GM12878 (cell line): Measurements from ENCODE around the gene ATP8A1. TPM values are rescaled to one million over a fixed set of nuclear protein-coding genes. Genes with fewer than 3 reads are reported as not detected.
A peak's percentile ranks its signal among the peaks of the same experiment; 100 is the strongest.

Experiments
- ATAC-seq: fragments of 200-7000 bp; cut with Tn5 transposase; 3 replicates; pipeline ENCODE4 v1.9.1; 2020; ENCODE audit warnings: mild to moderate bottlenecking, moderate library complexity
- BruUV-seq: library from RNA; stranded (reverse); fragments of 400-500 nt; replicated peaks from 2 replicates; lab custom pipeline; 2021; lab: Mats Ljungman, UMichigan
- CTCF ChIA-PET: fragments of 300-600 bp; sonication (Branson Sonifier 250); formaldehyde crosslinking; extraction: SDS; loops from one replicate; lab custom pipeline; 2021; ENCODE audit warnings: inconsistent platforms; lab: Yijun Ruan, JAX
- POLR2A ChIA-PET: fragments of 350-600 bp; formaldehyde crosslinking; extraction: SDS; loops from one replicate; lab custom pipeline; 2021; ENCODE audit warnings: inconsistent platforms; lab: Charles Lee
- RAD21 ChIA-PET: fragments of 300-600 bp; sonication (Branson Sonifier 250); formaldehyde crosslinking; loops from one replicate; lab custom pipeline; 2023; ENCODE audit warnings: antibody characterized with exemption; ENCODE audit not compliant: unreplicated experiment; lab: Charles Lee
- SMC1A ChIA-PET: fragments of 300-600 bp; sonication (Branson Sonifier 250); formaldehyde crosslinking; loops from one replicate; lab custom pipeline; 2023; ENCODE audit not compliant: unreplicated experiment, uncharacterized antibody; lab: Charles Lee
- DNase-seq: peaks from one replicate; pipeline ENCODE4 v3.0.0-alpha.2; 2011; ENCODE audit warnings: low read depth, low spot score
- FAIRE-seq: peaks from 3 replicates; lab custom pipeline; 2011; peaks lifted over from hg19 to GRCh38; lab: Jason Lieb, UNC
- H2AFZ ChIP-seq: 2 replicates; pipeline ENCODE4 v1.6.0; 2011; ENCODE audit warnings: low read depth, low read length, control low read depth; ENCODE audit not compliant: control insufficient read depth
- H3K27ac ChIP-seq: 2 replicates; pipeline ENCODE4 v1.5.1; 2011; ENCODE audit warnings: control low read depth; ENCODE audit not compliant: control insufficient read depth, insufficient read depth
- H3K27me3 ChIP-seq, 2 experiments: replicated peaks in 1 of 2; 2 replicates each; pipeline versions ENCODE4 v1.6.0 to v1.6.1; 2011; ENCODE audit warnings: low read length in 1 of 2; ENCODE audit not compliant: control insufficient read depth in 2 of 2, insufficient read depth in 2 of 2
- H3K36me3 ChIP-seq, 2 experiments: 2 replicates each; pipeline ENCODE4 v1.5.1; 2011; ENCODE audit warnings: low read length in 1 of 2; ENCODE audit not compliant: control insufficient read depth in 2 of 2, insufficient read depth in 2 of 2
- H3K4me1 ChIP-seq: 2 replicates; pipeline ENCODE4 v1.6.1; 2011; ENCODE audit warnings: mild to moderate bottlenecking, low read length, moderate library complexity, mixed read lengths; ENCODE audit not compliant: control insufficient read depth, insufficient read depth
- H3K4me2 ChIP-seq: 2 replicates; pipeline ENCODE4 v1.6.0; 2011; ENCODE audit warnings: control low read depth; ENCODE audit not compliant: control insufficient read depth, insufficient read depth
- H3K4me3 ChIP-seq: fragments of 200-600 bp; sonication (generic); 2 replicates; pipeline ENCODE4 v1.5.1; 2016
- H3K79me2 ChIP-seq: 2 replicates; pipeline ENCODE4 v1.6.0; 2011; ENCODE audit warnings: low read length; ENCODE audit not compliant: control insufficient read depth, insufficient read depth
- H3K9ac ChIP-seq: 2 replicates; pipeline ENCODE4 v1.8.0; 2011; ENCODE audit warnings: low read length, control low read depth, mixed read lengths; ENCODE audit not compliant: control insufficient read depth, insufficient read depth
- H3K9me3 ChIP-seq: replicated peaks from 3 replicates; pipeline ENCODE4 v1.5.1; 2011; ENCODE audit warnings: mild to moderate bottlenecking, low read length; ENCODE audit not compliant: control insufficient read depth, insufficient read depth
- H4K20me1 ChIP-seq: 2 replicates; pipeline ENCODE4 v1.6.0; 2011; ENCODE audit not compliant: control insufficient read depth, insufficient read depth
- CBX5 ChIP-seq: sonication (generic); IDR thresholded peaks from 2 replicates; pipeline ENCODE4 v1.6.1; 2016; ENCODE audit warnings: low read depth, moderate library complexity, mild to moderate bottlenecking, inconsistent platforms
- DPF2 ChIP-seq: fragments of 450-650 bp; IDR thresholded peaks from 2 replicates; pipeline ENCODE4 v1.6.1; 2017; ENCODE audit warnings: mild to moderate bottlenecking
- MEF2A ChIP-seq: IDR thresholded peaks from 2 replicates; pipeline ENCODE4 v1.6.1; 2011; ENCODE audit warnings: low read depth, mild to moderate bottlenecking, low read length, moderate library complexity; ENCODE audit not compliant: insufficient read depth
- NR2F1 ChIP-seq: fragments of 450-650 bp; conservative IDR thresholded peaks from 2 replicates; pipeline ENCODE4 v1.6.1; 2017; ENCODE audit warnings: mild to moderate bottlenecking
- TAF1 ChIP-seq: IDR thresholded peaks from 2 replicates; pipeline ENCODE4 v1.6.1; 2011; ENCODE audit warnings: mild to moderate bottlenecking, low read depth, low read length, borderline replicate concordance
- ZNF217 ChIP-seq: fragments of 450-650 bp; IDR thresholded peaks from 2 replicates; pipeline ENCODE4 v1.6.1; 2017; ENCODE audit warnings: antibody characterized with exemption, mild to moderate bottlenecking
- WGBS: methylation state at CpG from one replicate; pipeline ENCODE4 v1.1.6; 2016; ENCODE audit warnings: low lambda C conversion rate; ENCODE audit not compliant: insufficient replicate concordance, insufficient coverage; ENCODE audit errors: missing lambda C conversion rate; 5-methylcytosine and 5-hydroxymethylcytosine counted together
- in situ Hi-C: fragments of 300-500 bp; cut with MboI; formaldehyde crosslinking; loops from 9 replicates; pipeline ENCODE4 v1.14.3; 2018; ENCODE audit warnings: mixed read lengths
- intact Hi-C: fragments of 100-400 bp; cut with micrococcal nuclease; formaldehyde crosslinking; loops from one replicate; pipeline ENCODE4 v1.14.2; 2022; ENCODE audit not compliant: unreplicated experiment
- polyA plus RNA-seq, 11 experiments: library from polyadenylated mRNA; depleted of rRNA in 4 of 11; unstranded in 6 of 11; stranded (reverse) in 5 of 11; fragments of >200 nt; fragmentation: Nextera tagmentation in 4 of 11; fragmentation: Illumina TruSeq in 1 of 11; extraction: Ambion mirVana in 4 of 11; extraction: Trizol in 1 of 11; gene quantifications; 1 replicate in 1 of 11; 2 replicates in 10 of 11; pipeline versions ENCODE4 v1.2.1 to v1.2.3, GENCODE V29; 2011 to 2016; ENCODE audit warnings: inconsistent platforms in 2 of 11, missing spikeins in 2 of 11, low read depth in 1 of 11
- total RNA-seq, 4 experiments: library from RNA; depleted of rRNA in 3 of 4; stranded (reverse); fragments of >200 nt in 3 of 4; fragmentation: Illumina TruSeq in 1 of 4; extraction: Trizol in 1 of 4; gene quantifications; 2 replicates each; pipeline versions ENCODE4 v1.2.1 to v1.2.3, GENCODE V29; 2013 to 2021
- TF ChIP-seq, protein P1 (sequence below): fragments of 450-650 bp; IDR thresholded peaks from 2 replicates; pipeline ENCODE4 v1.6.1; 2014; ENCODE audit warnings: mild to moderate bottlenecking

Gene ATP8A1
- total and polyA plus RNA-seq, 10 of the 15 experiments (the other 5 are each of a cell fraction or from before 2014, with no cell fraction given): 9.0 to 116 (median 37.3) TPM

DNA sequence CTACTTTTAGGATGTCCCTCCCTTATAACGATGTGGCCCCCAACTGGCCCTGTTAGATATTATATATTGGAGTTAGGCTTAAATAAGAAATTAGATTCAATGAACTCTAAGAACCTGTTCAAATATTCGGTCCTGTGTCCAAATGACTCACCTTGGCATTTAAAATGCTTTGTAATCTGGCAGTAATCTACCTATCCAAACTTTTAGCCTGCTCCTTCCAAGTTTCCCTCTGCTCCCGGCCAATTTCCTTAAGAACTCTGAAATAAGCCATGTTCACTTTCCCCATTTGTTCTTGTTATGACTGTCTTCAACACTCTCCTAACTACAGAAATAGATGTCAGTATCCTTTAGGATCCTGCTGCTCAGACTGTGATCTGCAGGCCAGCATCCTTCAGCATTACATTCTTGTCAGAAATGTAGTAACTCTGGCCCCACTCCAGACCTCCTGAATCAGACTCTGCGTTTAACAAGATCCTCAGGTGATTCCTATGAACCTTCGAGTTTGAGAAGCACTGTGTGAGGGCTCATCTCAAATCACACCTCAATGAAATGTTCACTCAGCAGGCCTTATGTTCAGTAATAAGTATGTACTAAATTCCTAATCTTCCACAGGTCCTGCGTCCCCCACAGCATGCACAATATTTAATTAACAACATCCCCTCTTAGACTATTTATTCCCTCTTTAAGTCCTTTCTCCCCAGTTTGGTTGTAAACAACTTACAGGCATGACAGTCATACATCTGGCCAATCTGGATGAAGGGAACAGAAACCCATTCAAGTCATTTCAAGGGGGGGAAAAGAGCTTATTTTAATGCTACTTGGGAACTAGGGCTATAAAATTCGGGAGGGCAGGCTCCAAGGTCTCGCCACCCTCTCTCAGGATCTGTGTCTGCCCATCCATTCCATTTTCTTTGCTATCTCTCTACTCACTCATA is 3.0 kb downstream of the ATP8A1 start:
- FAIRE-seq (no peak), DNase-seq (no peak), ATAC-seq (no peak)
- in situ Hi-C loops: no loop called here
- intact Hi-C loops: loop anchor here (1.0 kb wide), 1 partner anchor 16 kb away; no protein-coding TSS in a partner anchor
- Histone ChIP-seq H3K4me2 (peak overlapping the region; percentile 92), H3K79me2 (peaks cover 79% of the 10 kb centered on the region), H4K20me1 (no peaks in the 10 kb centered on the region), H3K27me3 (no peaks in the 10 kb centered on the region), H3K36me3 (0 out of 4 replicates have a peak, but pooled peaks cover 0 to 4% of the 10 kb centered on the region in 2 experiments), H2AFZ (no peak overlapping the region), H3K27ac (peak overlapping the region; percentile 83), H3K4me3 (peak overlapping the region; percentile 93), H3K4me1 (peaks cover 5% of the 10 kb centered on the region; the same call in 1 of the 2 replicates), H3K9ac (peak overlapping the region; percentile 69), H3K9me3 (peaks cover 15% of the 10 kb centered on the region)
- ChIA-PET CTCF (interaction anchor here (0.6 to 1.7 kb wide), 8 partner anchors 8 to 211 kb away, joined by 3 to 7 read pairs (median 3); no protein-coding TSS in a partner anchor), POLR2A (interaction anchor here (0.7 to 5.2 kb wide), 5 partner anchors 11 to 85 kb away, joined by 3 to 167 read pairs (median 20); no protein-coding TSS in a partner anchor), SMC1A (interaction anchor here (0.6 to 6.6 kb wide), 11 partner anchors 13 to 91 kb away, joined by 3 to 202 read pairs (median 5); no protein-coding TSS in a partner anchor), RAD21 (interaction anchor here (0.8 to 6.3 kb wide), 9 partner anchors 14 to 85 kb away, joined by 3 to 252 read pairs (median 5); no protein-coding TSS in a partner anchor)
- BruUV-seq: no TSS peak
- no peak for TF ChIP-seq DPF2
- no peak for TF ChIP-seq NR2F1
- TF ChIP-seq, protein P1, sequence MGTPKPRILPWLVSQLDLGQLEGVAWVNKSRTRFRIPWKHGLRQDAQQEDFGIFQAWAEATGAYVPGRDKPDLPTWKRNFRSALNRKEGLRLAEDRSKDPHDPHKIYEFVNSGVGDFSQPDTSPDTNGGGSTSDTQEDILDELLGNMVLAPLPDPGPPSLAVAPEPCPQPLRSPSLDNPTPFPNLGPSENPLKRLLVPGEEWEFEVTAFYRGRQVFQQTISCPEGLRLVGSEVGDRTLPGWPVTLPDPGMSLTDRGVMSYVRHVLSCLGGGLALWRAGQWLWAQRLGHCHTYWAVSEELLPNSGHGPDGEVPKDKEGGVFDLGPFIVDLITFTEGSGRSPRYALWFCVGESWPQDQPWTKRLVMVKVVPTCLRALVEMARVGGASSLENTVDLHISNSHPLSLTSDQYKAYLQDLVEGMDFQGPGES: no peak
- no peak for TF ChIP-seq MEF2A
- no peak for TF ChIP-seq ZNF217
- no peak for TF ChIP-seq CBX5
- no peak for TF ChIP-seq TAF1
- WGBS: 61% methylated on average over 8 of the region's 8 CpGs
